ENCODE results near the gene FBXL15. TPM values are rescaled to one million over a fixed set of nuclear protein-coding genes. Genes with fewer than 3 reads are reported as not detected.

Gene FBXL15
- total RNA-seq, 1 donor from 2014 or later = 27.7 TPM

GRCh38 chr10:102395400-102396316, 25.0 kb upstream of the FBXL15 start, which contains the start of gene NFKB2:
Gene NFKB2 (plus strand): TSS chr10:102395705. CDS start chr10:102395960, 255 bp downstream.
- intact Hi-C loops (cut with DNase I) = loop anchor here (5.0 to 10.0 kb wide), 2 partner anchors 87 to 189 kb away; no protein-coding TSS in a partner anchor
- Histone ChIP-seq H3K4me1 (peaks cover 51% of the 10 kb centered on the region), H3K27ac (peak within 1 kb of the TSS; percentile 98), H3K9me3 (no peaks in the 10 kb centered on the region), H3K36me3 (peaks cover 0 to 4% of the 10 kb centered on the region in 2 donors), H3K27me3 (no peaks in the 10 kb centered on the region), H3K4me3 (peak within 1 kb of the TSS; percentile 67 to 90)
- peak in 1 of 2 donors; percentile 96 for DNase-seq (ENCODE audit: extremely low spot score in 2 of 2)
- TF ChIP-seq CTCF (IDR thresholded peaks at IDR 0.05) (no peak), POLR2AphosphoS5 (IDR thresholded peaks at IDR 0.05; ENCODE audit: insufficient read depth in 1 of 2, low read depth in 1 of 2) (peak; percentile 80 to 97), POLR2A (IDR thresholded peaks at IDR 0.05) (peak in 1 of 2 donors; percentile 89)

- peak overlapping the region; percentile 98 for H3K27ac ChIP-seq
- no peak for DNase-seq (ENCODE audit: extremely low spot score in 2 of 2)
- TF ChIP-seq CTCF (IDR thresholded peaks at IDR 0.05) (no peak), POLR2AphosphoS5 (IDR thresholded peaks at IDR 0.05; ENCODE audit: insufficient read depth in 1 of 2, low read depth in 1 of 2) (no peak), POLR2A (IDR thresholded peaks at IDR 0.05) (no peak)
- peaks cover 0 to 4% of the 10 kb centered on the region in 2 donors for H3K36me3 ChIP-seq
- H3K4me1 ChIP-seq = peaks cover 51% of the 10 kb centered on the region
- H3K4me3 ChIP-seq = peak overlapping the region; percentile 67 to 90
- no peaks in the 10 kb centered on the region for H3K27me3 ChIP-seq
- intact Hi-C loops (cut with DNase I) = loop anchor here (5.0 to 10.0 kb wide), 2 partner anchors 86 to 189 kb away; no protein-coding TSS in a partner anchor
- H3K9me3 ChIP-seq = no peaks in the 10 kb centered on the region
Measured at GRCh38 chr10:102396317-102396650, 24.4 kb upstream of the FBXL15 start.

GRCh38 chr10:102396730-102397151, 23.9 kb upstream of the FBXL15 start:
- Histone ChIP-seq H3K36me3 (peaks cover 0 to 4% of the 10 kb centered on the region in 2 donors), H3K4me3 (peak overlapping the region; percentile 67 to 90), H3K27ac (peak overlapping the region; percentile 98), H3K4me1 (peaks cover 51% of the 10 kb centered on the region), H3K9me3 (no peaks in the 10 kb centered on the region), H3K27me3 (no peaks in the 10 kb centered on the region)
- TF ChIP-seq CTCF (IDR thresholded peaks at IDR 0.05) (no peak), POLR2AphosphoS5 (IDR thresholded peaks at IDR 0.05; ENCODE audit: insufficient read depth in 1 of 2, low read depth in 1 of 2) (no peak), POLR2A (IDR thresholded peaks at IDR 0.05) (no peak)
- no peak for DNase-seq (ENCODE audit: extremely low spot score in 2 of 2)
- intact Hi-C loops (cut with DNase I) = loop anchor here (5.0 to 10.0 kb wide), 2 partner anchors 86 to 188 kb away; no protein-coding TSS in a partner anchor

- Histone ChIP-seq H3K36me3 (peaks cover 0 to 4% of the 10 kb centered on the region in 2 donors), H3K4me3 (no peak overlapping the region), H3K27ac (no peak overlapping the region), H3K4me1 (peaks cover 51% of the 10 kb centered on the region), H3K9me3 (no peaks in the 10 kb centered on the region), H3K27me3 (no peaks in the 10 kb centered on the region)
- no peak for TF ChIP-seq CTCF (IDR thresholded peaks at IDR 0.05)
- DNase-seq (ENCODE audit: extremely low spot score in 2 of 2) = no peak
- intact Hi-C loops (cut with DNase I) = loop anchor here (5.0 to 10.0 kb wide), 2 partner anchors 85 to 187 kb away; no protein-coding TSS in a partner anchor
Measured at GRCh38 chr10:102397222-102398171, 23.1 kb upstream of the FBXL15 start.
